Activated T-cell treated with anti-CD3 and anti-CD28 coated beads, Interleukin-2, amount 50 U/mL, for 24 hours (primary cell): ENCODE measurements around the gene SLC38A9.
A peak's percentile ranks its signal among the peaks of the same experiment; 100 is the strongest.
"Not testable (repeated sequence)": the region's sequence is repeated elsewhere in the genome, so short reads cannot be mapped to it uniquely, and the experiment has no call there.

Experiments
- DNase-seq: peaks from one replicate; pipeline ENCODE4 v3.0.0-alpha.2; 2020
- H3K27ac Mint-ChIP-seq: 2 replicates; pipeline ENCODE4 v1.8.0; 2020; ENCODE audit warnings: mild to moderate bottlenecking, mixed read lengths
- H3K27me3 Mint-ChIP-seq: 2 replicates; pipeline ENCODE4 v1.8.0; 2020; ENCODE audit warnings: mixed read lengths
- H3K36me3 Mint-ChIP-seq: 2 replicates; pipeline ENCODE4 v1.8.0; 2020; ENCODE audit warnings: low read depth, mixed read lengths
- H3K4me1 Mint-ChIP-seq: 2 replicates; pipeline ENCODE4 v1.8.0; 2020; ENCODE audit warnings: low read depth, mixed read lengths
- H3K4me3 Mint-ChIP-seq: 2 replicates; pipeline ENCODE4 v1.8.0; 2020; ENCODE audit warnings: mild to moderate bottlenecking, moderate library complexity, mixed read lengths
- H3K9me3 Mint-ChIP-seq: 2 replicates; pipeline ENCODE4 v1.8.0; 2020; ENCODE audit warnings: mixed read lengths

The SLC38A9 gene

GRCh38 chr5:55622460-55622859 lies 89.7 kb downstream of the SLC38A9 start:
- H3K4me1 Mint-ChIP-seq, result peaks cover 1% of the 10 kb centered on the region
- no peak overlapping the region for H3K27ac Mint-ChIP-seq
- no peaks in the 10 kb centered on the region for H3K27me3 Mint-ChIP-seq
- no peak overlapping the region for H3K4me3 Mint-ChIP-seq
- H3K9me3 Mint-ChIP-seq, result no peaks in the 10 kb centered on the region
- H3K36me3 Mint-ChIP-seq, result peaks cover 5% of the 10 kb centered on the region
- no peak for DNase-seq

GRCh38 chr5:55621229-55621628 lies 90.9 kb downstream of the SLC38A9 start:
- H3K36me3 Mint-ChIP-seq, result peaks cover 2% of the 10 kb centered on the region
- peaks cover 1% of the 10 kb centered on the region for H3K4me1 Mint-ChIP-seq
- H3K9me3 Mint-ChIP-seq, result no peaks in the 10 kb centered on the region
- no peaks in the 10 kb centered on the region for H3K27me3 Mint-ChIP-seq
- no peak for DNase-seq
- no peak overlapping the region for H3K27ac Mint-ChIP-seq
- H3K4me3 Mint-ChIP-seq, result no peak overlapping the region

- Mint-ChIP-seq H3K4me3 (no peak overlapping the region), H3K27me3 (no peaks in the 10 kb centered on the region), H3K9me3 (no peaks in the 10 kb centered on the region), H3K27ac (no peak overlapping the region), H3K4me1 (peaks cover under 1% of the 10 kb centered on the region), H3K36me3 (peaks cover 2% of the 10 kb centered on the region)
- DNase-seq, result no peak
Observed at GRCh38 chr5:55620766-55621160, 91.4 kb downstream of the SLC38A9 start.

- DNase-seq, result no peak
- Mint-ChIP-seq H3K27me3 (no peaks in the 10 kb centered on the region), H3K36me3 (peaks cover under 1% of the 10 kb centered on the region), H3K9me3 (no peaks in the 10 kb centered on the region), H3K4me3 (no peak overlapping the region), H3K4me1 (no peaks in the 10 kb centered on the region), H3K27ac (no peak overlapping the region)
Observed at GRCh38 chr5:55620009-55620765, 91.9 kb downstream of the SLC38A9 start.

- H3K4me3 Mint-ChIP-seq, result no peak overlapping the region
- H3K27me3 Mint-ChIP-seq, result no peaks in the 10 kb centered on the region
- H3K4me1 Mint-ChIP-seq, result no peaks in the 10 kb centered on the region
- DNase-seq, result no peak
- H3K27ac Mint-ChIP-seq, result no peak overlapping the region
- no peaks in the 10 kb centered on the region for H3K36me3 Mint-ChIP-seq
- H3K9me3 Mint-ChIP-seq, result no peaks in the 10 kb centered on the region
Observed at GRCh38 chr5:55618318-55618717, 93.8 kb downstream of the SLC38A9 start.

- no peak overlapping the region for H3K4me3 Mint-ChIP-seq
- no peak for DNase-seq
- no peak overlapping the region for H3K27ac Mint-ChIP-seq
- no peaks in the 10 kb centered on the region for H3K36me3 Mint-ChIP-seq
- H3K9me3 Mint-ChIP-seq, result no peaks in the 10 kb centered on the region
- H3K4me1 Mint-ChIP-seq, result peaks cover 4% of the 10 kb centered on the region
- no peaks in the 10 kb centered on the region for H3K27me3 Mint-ChIP-seq
Observed at GRCh38 chr5:55613112-55613868, 98.8 kb downstream of the SLC38A9 start.

- Mint-ChIP-seq H3K4me3 (no peak overlapping the region), H3K27ac (no peak overlapping the region), H3K4me1 (peaks cover 4% of the 10 kb centered on the region), H3K36me3 (no peaks in the 10 kb centered on the region), H3K9me3 (no peaks in the 10 kb centered on the region), H3K27me3 (no peaks in the 10 kb centered on the region)
- no peak for DNase-seq
Observed at GRCh38 chr5:55610542-55610941, 101.6 kb downstream of the SLC38A9 start.

- DNase-seq, result no peak
- no peaks in the 10 kb centered on the region for H3K9me3 Mint-ChIP-seq
Observed at GRCh38 chr5:55609413-55609812, 102.7 kb downstream of the SLC38A9 start.

GRCh38 chr5:55608595-55609349 lies 103.4 kb downstream of the SLC38A9 start:
- no peak overlapping the region for H3K4me3 Mint-ChIP-seq
- H3K9me3 Mint-ChIP-seq, result no peaks in the 10 kb centered on the region
- H3K27ac Mint-ChIP-seq, result no peak overlapping the region
- no peak for DNase-seq
- H3K4me1 Mint-ChIP-seq, result peaks cover 4% of the 10 kb centered on the region
- no peaks in the 10 kb centered on the region for H3K27me3 Mint-ChIP-seq
- no peaks in the 10 kb centered on the region for H3K36me3 Mint-ChIP-seq

More at GRCh38 chr5:55609413-55609812, 102.7 kb downstream of the SLC38A9 start:
- no peaks in the 10 kb centered on the region for H3K27me3 Mint-ChIP-seq
- no peaks in the 10 kb centered on the region for H3K36me3 Mint-ChIP-seq
- no peak overlapping the region for H3K4me3 Mint-ChIP-seq
- no peak overlapping the region for H3K27ac Mint-ChIP-seq
- peaks cover 4% of the 10 kb centered on the region for H3K4me1 Mint-ChIP-seq

GRCh38 chr5:55607309-55607708 lies 104.8 kb downstream of the SLC38A9 start:
- H3K27ac Mint-ChIP-seq, DNase-seq, H3K4me1 Mint-ChIP-seq, H3K9me3 Mint-ChIP-seq, H3K36me3 Mint-ChIP-seq, H3K27me3 Mint-ChIP-seq, H3K4me3 Mint-ChIP-seq: not testable (repeated sequence)

GRCh38 chr5:55604611-55605067 lies 107.5 kb downstream of the SLC38A9 start:
- no peaks in the 10 kb centered on the region for H3K27me3 Mint-ChIP-seq
- peaks cover 29% of the 10 kb centered on the region for H3K4me1 Mint-ChIP-seq
- no peaks in the 10 kb centered on the region for H3K36me3 Mint-ChIP-seq
- no peak for DNase-seq
- no peak overlapping the region for H3K4me3 Mint-ChIP-seq
- H3K27ac Mint-ChIP-seq, result no peak overlapping the region
- H3K9me3 Mint-ChIP-seq, result no peaks in the 10 kb centered on the region

GRCh38 chr5:55603922-55604321 lies 108.2 kb downstream of the SLC38A9 start:
- Mint-ChIP-seq H3K27ac (no peak overlapping the region), H3K36me3 (no peaks in the 10 kb centered on the region), H3K4me3 (no peak overlapping the region), H3K9me3 (no peaks in the 10 kb centered on the region), H3K4me1 (peaks cover 26% of the 10 kb centered on the region), H3K27me3 (no peaks in the 10 kb centered on the region)
- DNase-seq, result no peak

- Mint-ChIP-seq H3K4me3 (no peak overlapping the region), H3K27ac (no peak overlapping the region), H3K36me3 (no peaks in the 10 kb centered on the region), H3K27me3 (no peaks in the 10 kb centered on the region), H3K4me1 (peaks cover 36% of the 10 kb centered on the region), H3K9me3 (no peaks in the 10 kb centered on the region)
- DNase-seq, result no peak
Observed at GRCh38 chr5:55601628-55602027, 110.5 kb downstream of the SLC38A9 start.

- Mint-ChIP-seq H3K27ac (peak overlapping the region; percentile 56), H3K9me3 (no peaks in the 10 kb centered on the region), H3K4me3 (peak overlapping the region; percentile 35), H3K4me1 (peaks cover 36% of the 10 kb centered on the region), H3K27me3 (no peaks in the 10 kb centered on the region), H3K36me3 (no peaks in the 10 kb centered on the region)
- no peak for DNase-seq
Observed at GRCh38 chr5:55601204-55601618, 110.9 kb downstream of the SLC38A9 start.
